ENCODE results near the gene HOXC6. TPM values are rescaled to one million over a fixed set of nuclear protein-coding genes. Genes with fewer than 3 reads are reported as not detected.

HOXC6 gene
- total RNA-seq, 4 donors from 2014 or later: 3.6 to 17.3 (median 7.2) TPM

DNA sequence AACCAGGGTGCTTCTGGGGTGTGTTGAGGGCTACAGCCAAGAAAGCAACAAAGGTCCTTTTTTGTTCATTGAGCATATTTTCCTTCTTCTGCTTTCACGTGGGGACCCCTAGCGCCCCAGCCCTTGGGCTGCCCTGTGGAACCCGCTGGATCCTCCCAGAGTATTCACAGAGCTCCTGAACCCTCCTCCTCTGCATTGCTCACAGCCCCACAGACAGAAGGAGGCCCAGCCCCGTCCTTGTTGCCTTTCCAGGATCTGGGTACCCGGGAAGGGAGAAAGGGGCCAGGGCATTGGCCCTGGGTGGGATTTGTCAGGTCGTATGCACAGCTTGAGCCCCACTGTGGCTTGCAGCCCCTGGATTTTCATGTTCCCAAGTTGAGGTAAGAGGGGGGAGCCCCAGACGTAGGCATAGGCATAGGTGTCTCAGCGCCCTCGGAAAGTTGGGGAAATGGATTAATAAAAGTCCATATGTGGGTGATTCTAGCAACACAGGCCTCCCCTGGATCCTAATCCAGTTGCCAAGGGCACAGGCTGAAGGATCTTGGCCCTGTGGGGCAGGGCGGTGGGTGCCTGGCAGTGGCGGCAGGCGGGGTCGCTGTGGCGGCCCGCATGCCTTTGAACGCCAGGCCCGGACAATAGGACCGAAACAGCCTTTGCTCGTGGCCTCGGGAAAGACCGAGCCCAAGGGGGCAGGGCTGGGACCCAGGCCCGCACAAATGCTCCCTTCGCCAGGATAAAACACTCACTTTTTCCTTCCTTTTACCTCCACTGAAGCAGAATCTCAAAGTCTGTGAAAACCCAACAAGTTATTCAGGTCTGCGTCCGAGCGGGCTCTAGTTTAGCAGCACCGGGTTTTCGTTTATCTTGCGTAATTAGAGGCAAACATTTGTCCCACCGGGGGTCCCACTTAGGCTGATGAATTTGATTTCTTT, 46.3 kb upstream of the HOXC6 start:
- peaks cover 0 to 32% (median 8%) of the 10 kb centered on the region in 4 donors for H3K4me1 ChIP-seq
- H3K36me3 ChIP-seq: no peaks in the 10 kb centered on the region
- no peaks in the 10 kb centered on the region for H3K9me3 ChIP-seq
- peaks cover 0 to 94% of the 10 kb centered on the region in 2 donors for H3K27me3 ChIP-seq
- H3K27ac ChIP-seq: no peak overlapping the region
- TF ChIP-seq POLR2A (IDR thresholded peaks at IDR 0.05) (no peak), EP300 (IDR thresholded peaks at IDR 0.05) (no peak)
- TF ChIP-seq, protein P1, sequence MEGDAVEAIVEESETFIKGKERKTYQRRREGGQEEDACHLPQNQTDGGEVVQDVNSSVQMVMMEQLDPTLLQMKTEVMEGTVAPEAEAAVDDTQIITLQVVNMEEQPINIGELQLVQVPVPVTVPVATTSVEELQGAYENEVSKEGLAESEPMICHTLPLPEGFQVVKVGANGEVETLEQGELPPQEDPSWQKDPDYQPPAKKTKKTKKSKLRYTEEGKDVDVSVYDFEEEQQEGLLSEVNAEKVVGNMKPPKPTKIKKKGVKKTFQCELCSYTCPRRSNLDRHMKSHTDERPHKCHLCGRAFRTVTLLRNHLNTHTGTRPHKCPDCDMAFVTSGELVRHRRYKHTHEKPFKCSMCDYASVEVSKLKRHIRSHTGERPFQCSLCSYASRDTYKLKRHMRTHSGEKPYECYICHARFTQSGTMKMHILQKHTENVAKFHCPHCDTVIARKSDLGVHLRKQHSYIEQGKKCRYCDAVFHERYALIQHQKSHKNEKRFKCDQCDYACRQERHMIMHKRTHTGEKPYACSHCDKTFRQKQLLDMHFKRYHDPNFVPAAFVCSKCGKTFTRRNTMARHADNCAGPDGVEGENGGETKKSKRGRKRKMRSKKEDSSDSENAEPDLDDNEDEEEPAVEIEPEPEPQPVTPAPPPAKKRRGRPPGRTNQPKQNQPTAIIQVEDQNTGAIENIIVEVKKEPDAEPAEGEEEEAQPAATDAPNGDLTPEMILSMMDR (IDR thresholded peaks at IDR 0.05): no peak
- DNase-seq (ENCODE audit: low spot score in 2 of 2): no peak
- no peak overlapping the region for H3K4me3 ChIP-seq
- 58 to 66% methylated on average over 24 to 30 of the region's 30 CpGs for WGBS, 2 donors

DNA sequence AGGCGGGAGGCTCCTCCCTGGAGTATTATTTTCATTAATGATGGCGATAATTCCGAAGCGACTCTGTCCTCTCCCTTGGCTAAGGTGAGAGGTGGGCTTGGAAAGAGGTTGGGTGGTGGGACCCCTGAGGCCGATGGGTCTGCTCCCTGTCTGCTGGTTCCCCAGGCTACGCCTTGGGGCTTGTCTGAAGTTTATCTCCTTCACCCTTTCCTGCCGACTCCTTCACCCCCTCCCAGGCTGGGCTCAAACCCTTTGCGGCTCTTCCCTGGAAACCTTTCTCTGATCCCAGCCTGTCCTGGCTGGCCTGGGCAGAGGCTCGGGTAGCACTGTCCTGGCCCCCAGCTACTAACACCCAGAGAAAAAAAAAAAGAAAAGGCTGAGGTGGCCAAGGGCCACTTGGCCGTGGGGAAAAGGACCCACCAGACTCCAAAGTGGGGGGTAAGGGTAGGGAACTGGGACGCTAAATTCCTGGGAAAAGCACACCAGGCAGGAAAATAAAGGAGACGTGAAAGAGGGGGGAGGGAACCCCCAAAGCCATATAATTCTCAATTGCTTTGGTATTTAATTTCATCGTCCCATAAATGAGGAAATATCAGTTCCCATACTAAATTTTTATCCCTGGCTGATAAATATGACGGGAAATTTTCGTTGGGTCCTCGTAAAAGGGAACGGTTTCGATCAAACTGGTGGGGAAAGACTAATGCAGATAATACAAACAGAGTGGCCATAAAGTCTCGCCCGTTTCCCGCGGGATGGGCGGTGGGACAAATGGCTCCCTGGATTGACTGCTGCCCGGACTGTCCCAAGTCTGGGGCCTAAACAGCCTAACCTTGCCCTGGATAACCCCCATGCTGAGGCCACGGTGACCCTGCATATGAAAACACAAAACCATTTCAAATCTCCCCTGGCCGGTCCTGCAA, 45.3 kb upstream of the HOXC6 start:
- no peaks in the 10 kb centered on the region for H3K9me3 ChIP-seq
- no peak for TF ChIP-seq EP300 (IDR thresholded peaks at IDR 0.05)
- no peak for TF ChIP-seq POLR2A (IDR thresholded peaks at IDR 0.05)
- TF ChIP-seq, protein P1 (IDR thresholded peaks at IDR 0.05): no peak
- no peak overlapping the region for H3K4me3 ChIP-seq
- H3K4me1 ChIP-seq: peaks cover 0 to 35% (median 8%) of the 10 kb centered on the region in 4 donors
- DNase-seq (ENCODE audit: low spot score in 2 of 2): no peak
- peaks cover 0 to 94% of the 10 kb centered on the region in 2 donors for H3K27me3 ChIP-seq
- 69 to 72% methylated on average over 26 of the region's 26 CpGs for WGBS, 2 donors
- H3K27ac ChIP-seq: peak overlapping the region in 1 of 4 donors; percentile 39
- no peaks in the 10 kb centered on the region for H3K36me3 ChIP-seq

DNA sequence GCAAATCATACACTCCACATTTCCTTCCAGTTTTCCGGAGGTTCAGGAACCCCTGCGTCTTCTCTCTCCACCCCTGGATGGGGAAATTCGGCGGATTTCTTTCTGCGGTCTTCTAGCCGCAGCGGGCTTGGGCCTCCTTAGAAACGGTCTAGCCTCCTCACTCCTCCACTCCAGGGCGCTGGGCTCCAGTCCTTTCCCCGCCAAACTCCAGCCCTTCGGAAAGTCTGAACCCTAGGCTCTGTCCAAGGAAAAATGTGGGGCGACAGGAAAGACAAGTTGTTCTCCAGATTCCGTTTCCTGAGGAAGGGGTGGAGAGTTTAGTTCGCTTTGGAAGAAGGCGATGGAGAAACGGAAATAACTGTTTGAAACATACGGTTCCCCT, 44.7 kb upstream of the HOXC6 start:
- TF ChIP-seq EP300 (IDR thresholded peaks at IDR 0.05): no peak
- WGBS, 2 donors: 58 to 72% methylated on average over 17 of the region's 17 CpGs
- no peaks in the 10 kb centered on the region for H3K36me3 ChIP-seq
- H3K9me3 ChIP-seq: no peaks in the 10 kb centered on the region
- DNase-seq (ENCODE audit: low spot score in 2 of 2): no peak
- peaks cover 0 to 93% of the 10 kb centered on the region in 2 donors for H3K27me3 ChIP-seq
- peak overlapping the region in 1 of 4 donors; percentile 88 for H3K27ac ChIP-seq
- H3K4me3 ChIP-seq: peak overlapping the region in 1 of 4 donors; percentile 66
- H3K4me1 ChIP-seq: peaks cover 0 to 33% (median 8%) of the 10 kb centered on the region in 4 donors

DNA sequence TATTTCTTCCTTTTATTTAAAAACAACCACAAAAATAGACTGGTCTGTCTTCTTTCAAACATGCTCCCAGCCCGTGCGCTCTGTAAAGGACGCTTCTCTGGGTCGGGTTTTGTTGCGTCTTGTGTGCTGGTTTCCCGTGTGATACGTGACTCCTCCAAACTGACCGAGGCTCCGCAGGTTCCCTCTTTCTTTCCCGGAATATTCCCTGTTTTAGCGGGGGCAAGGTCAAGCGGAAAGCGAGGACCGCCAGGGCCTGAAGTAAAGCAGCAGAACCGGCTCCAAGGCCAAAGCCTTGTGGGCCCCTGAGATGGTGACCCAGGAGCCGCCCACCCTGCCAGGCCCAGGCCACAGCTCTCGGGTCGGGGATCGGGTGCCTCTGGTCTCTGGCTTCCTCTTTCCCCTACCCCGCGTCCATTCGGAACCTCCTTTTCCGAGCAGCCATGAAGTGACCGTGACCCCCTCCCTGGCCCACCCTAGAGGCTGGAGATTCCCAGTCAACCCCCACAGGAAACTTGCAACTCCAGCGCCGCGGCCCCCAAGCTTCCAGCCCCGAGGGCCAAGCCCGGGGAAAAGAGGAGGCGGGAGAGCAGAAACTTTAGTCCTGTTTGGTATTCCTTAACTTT, 44.2 kb upstream of the HOXC6 start:
- H3K27ac ChIP-seq: peak overlapping the region in 2 of 4 donors; percentile 30 to 88
- peaks cover 0 to 38% (median 10%) of the 10 kb centered on the region in 4 donors for H3K4me1 ChIP-seq
- H3K27me3 ChIP-seq: peaks cover 0 to 93% of the 10 kb centered on the region in 2 donors
- no peaks in the 10 kb centered on the region for H3K36me3 ChIP-seq
- no peaks in the 10 kb centered on the region for H3K9me3 ChIP-seq
- DNase-seq (ENCODE audit: low spot score in 2 of 2): no peak
- TF ChIP-seq, protein P1 (IDR thresholded peaks at IDR 0.05): no peak
- no peak for TF ChIP-seq EP300 (IDR thresholded peaks at IDR 0.05)
- 45% methylated on average over 30 of the region's 30 CpGs for WGBS, 2 donors
- H3K4me3 ChIP-seq: peak overlapping the region in 1 of 4 donors; percentile 66

Measured in tibial nerve (tissue), 4 donors.